ENCODE measurements around the gene MRO. TPM values are rescaled to one million over a fixed set of nuclear protein-coding genes. Genes with fewer than 3 reads are reported as not detected.

The MRO gene
- total and polyA plus RNA-seq, 10 of the 15 experiments (the other 5 are each of a cell fraction or from before 2014, with no cell fraction given) = 0.11 to 0.18 TPM; not detected in 8

GRCh38 chr18:50790241-50790640, 29.6 kb downstream of the MRO start:
- intact Hi-C loops (cut with micrococcal nuclease; ENCODE audit: unreplicated experiment) = no loop called here
- Histone ChIP-seq H2AFZ (ENCODE audit: control insufficient read depth, low read depth, low read length) (no peak overlapping the region), H3K9ac (ENCODE audit: control insufficient read depth, insufficient read depth, low read length) (no peak overlapping the region), H3K4me2 (ENCODE audit: control insufficient read depth, insufficient read depth) (no peak overlapping the region), H4K20me1 (ENCODE audit: control insufficient read depth, insufficient read depth) (no peaks in the 10 kb centered on the region), H3K4me1 (ENCODE audit: control insufficient read depth, insufficient read depth, low read length) (no peaks in the 10 kb centered on the region), H3K27me3 (replicated peaks in 1 of 2; ENCODE audit: control insufficient read depth in 2 of 2, insufficient read depth in 2 of 2, low read length in 1 of 2) (peaks cover 0 to 2% of the 10 kb centered on the region in 2 experiments; a peak in 2 of 4 replicates), H3K36me3 (ENCODE audit: control insufficient read depth in 2 of 2, insufficient read depth in 2 of 2, low read length in 1 of 2) (no peaks in the 10 kb centered on the region), H3K79me2 (ENCODE audit: control insufficient read depth, insufficient read depth, low read length) (no peaks in the 10 kb centered on the region), H3K27ac (ENCODE audit: control insufficient read depth, insufficient read depth) (no peak overlapping the region), H3K4me3 (no peak overlapping the region), H3K9me3 (replicated peaks; ENCODE audit: control insufficient read depth, insufficient read depth, low read length) (no peaks in the 10 kb centered on the region)
- ChIA-PET POLR2A (no interaction called here), RAD21 (ENCODE audit: unreplicated experiment) (no interaction called here), CTCF (no interaction called here), SMC1A (ENCODE audit: uncharacterized antibody, unreplicated experiment) (no interaction called here)
- 48% methylated on average over 4 of the region's 4 CpGs for WGBS (ENCODE audit: insufficient coverage, insufficient replicate concordance, low lambda C conversion rate, missing lambda C conversion rate)
- BruUV-seq (replicated peaks) = no TSS peak
- in situ Hi-C loops (cut with MboI) = no loop called here
- ATAC-seq = no peak
- no peak for DNase-seq (ENCODE audit: low read depth, low spot score)
- FAIRE-seq = no peak
- TF ChIP-seq FOS (IDR thresholded peaks at IDR 0.05; ENCODE audit: borderline replicate concordance, extremely low read depth, insufficient read length) = no peak
- TF ChIP-seq PAX5 (IDR thresholded peaks at IDR 0.05; ENCODE audit: borderline replicate concordance, low read depth, low read length) = no peak
- no peak for TF ChIP-seq TAF1 (IDR thresholded peaks at IDR 0.05; ENCODE audit: borderline replicate concordance, low read depth, low read length)
- TF ChIP-seq CREM (IDR thresholded peaks at IDR 0.05; ENCODE audit: low read depth) = no peak
- TF ChIP-seq RB1 (IDR thresholded peaks at IDR 0.05; ENCODE audit: borderline replicate concordance) = no peak
- no peak for TF ChIP-seq ZNF274 (IDR thresholded peaks at IDR 0.05; ENCODE audit: insufficient read depth, insufficient read length)
- TF ChIP-seq TCF7 (IDR thresholded peaks at IDR 0.05; ENCODE audit: borderline replicate concordance) = no peak
- TF ChIP-seq HDAC2 (IDR thresholded peaks at IDR 0.05) = no peak
- no peak for TF ChIP-seq MYB (IDR thresholded peaks at IDR 0.05; ENCODE audit: borderline replicate concordance, low read depth, low read length)
- no peak for TF ChIP-seq RBBP5 (conservative IDR thresholded peaks at IDR 0.05)
- TF ChIP-seq, protein P1, sequence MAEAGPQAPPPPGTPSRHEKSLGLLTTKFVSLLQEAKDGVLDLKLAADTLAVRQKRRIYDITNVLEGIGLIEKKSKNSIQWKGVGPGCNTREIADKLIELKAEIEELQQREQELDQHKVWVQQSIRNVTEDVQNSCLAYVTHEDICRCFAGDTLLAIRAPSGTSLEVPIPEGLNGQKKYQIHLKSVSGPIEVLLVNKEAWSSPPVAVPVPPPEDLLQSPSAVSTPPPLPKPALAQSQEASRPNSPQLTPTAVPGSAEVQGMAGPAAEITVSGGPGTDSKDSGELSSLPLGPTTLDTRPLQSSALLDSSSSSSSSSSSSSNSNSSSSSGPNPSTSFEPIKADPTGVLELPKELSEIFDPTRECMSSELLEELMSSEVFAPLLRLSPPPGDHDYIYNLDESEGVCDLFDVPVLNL (IDR thresholded peaks at IDR 0.05; ENCODE audit: low read depth, low read length) = no peak
- no peak for TF ChIP-seq NFYB (IDR thresholded peaks at IDR 0.05; ENCODE audit: insufficient read depth, low read depth, low read length)
- TF ChIP-seq BHLHE40 (IDR thresholded peaks at IDR 0.05; ENCODE audit: borderline replicate concordance in 1 of 2, low read depth in 2 of 2, low read length in 1 of 2) = no peak
- TF ChIP-seq, protein P2, sequence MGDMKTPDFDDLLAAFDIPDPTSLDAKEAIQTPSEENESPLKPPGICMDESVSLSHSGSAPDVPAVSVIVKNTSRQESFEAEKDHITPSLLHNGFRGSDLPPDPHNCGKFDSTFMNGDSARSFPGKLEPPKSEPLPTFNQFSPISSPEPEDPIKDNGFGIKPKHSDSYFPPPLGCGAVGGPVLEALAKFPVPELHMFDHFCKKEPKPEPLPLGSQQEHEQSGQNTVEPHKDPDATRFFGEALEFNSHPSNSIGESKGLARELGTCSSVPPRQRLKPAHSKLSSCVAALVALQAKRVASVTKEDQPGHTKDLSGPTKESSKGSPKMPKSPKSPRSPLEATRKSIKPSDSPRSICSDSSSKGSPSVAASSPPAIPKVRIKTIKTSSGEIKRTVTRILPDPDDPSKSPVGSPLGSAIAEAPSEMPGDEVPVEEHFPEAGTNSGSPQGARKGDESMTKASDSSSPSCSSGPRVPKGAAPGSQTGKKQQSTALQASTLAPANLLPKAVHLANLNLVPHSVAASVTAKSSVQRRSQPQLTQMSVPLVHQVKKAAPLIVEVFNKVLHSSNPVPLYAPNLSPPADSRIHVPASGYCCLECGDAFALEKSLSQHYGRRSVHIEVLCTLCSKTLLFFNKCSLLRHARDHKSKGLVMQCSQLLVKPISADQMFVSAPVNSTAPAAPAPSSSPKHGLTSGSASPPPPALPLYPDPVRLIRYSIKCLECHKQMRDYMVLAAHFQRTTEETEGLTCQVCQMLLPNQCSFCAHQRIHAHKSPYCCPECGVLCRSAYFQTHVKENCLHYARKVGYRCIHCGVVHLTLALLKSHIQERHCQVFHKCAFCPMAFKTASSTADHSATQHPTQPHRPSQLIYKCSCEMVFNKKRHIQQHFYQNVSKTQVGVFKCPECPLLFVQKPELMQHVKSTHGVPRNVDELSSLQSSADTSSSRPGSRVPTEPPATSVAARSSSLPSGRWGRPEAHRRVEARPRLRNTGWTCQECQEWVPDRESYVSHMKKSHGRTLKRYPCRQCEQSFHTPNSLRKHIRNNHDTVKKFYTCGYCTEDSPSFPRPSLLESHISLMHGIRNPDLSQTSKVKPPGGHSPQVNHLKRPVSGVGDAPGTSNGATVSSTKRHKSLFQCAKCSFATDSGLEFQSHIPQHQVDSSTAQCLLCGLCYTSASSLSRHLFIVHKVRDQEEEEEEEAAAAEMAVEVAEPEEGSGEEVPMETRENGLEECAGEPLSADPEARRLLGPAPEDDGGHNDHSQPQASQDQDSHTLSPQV (IDR thresholded peaks at IDR 0.05) = no peak
- TF ChIP-seq, protein P3, sequence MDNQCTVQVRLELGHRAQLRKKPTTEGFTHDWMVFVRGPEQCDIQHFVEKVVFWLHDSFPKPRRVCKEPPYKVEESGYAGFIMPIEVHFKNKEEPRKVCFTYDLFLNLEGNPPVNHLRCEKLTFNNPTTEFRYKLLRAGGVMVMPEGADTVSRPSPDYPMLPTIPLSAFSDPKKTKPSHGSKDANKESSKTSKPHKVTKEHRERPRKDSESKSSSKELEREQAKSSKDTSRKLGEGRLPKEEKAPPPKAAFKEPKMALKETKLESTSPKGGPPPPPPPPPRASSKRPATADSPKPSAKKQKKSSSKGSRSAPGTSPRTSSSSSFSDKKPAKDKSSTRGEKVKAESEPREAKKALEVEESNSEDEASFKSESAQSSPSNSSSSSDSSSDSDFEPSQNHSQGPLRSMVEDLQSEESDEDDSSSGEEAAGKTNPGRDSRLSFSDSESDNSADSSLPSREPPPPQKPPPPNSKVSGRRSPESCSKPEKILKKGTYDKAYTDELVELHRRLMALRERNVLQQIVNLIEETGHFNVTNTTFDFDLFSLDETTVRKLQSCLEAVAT (IDR thresholded peaks at IDR 0.05) = no peak
- TF ChIP-seq MXI1 (IDR thresholded peaks at IDR 0.05; ENCODE audit: low read depth, low read length) = no peak
- TF ChIP-seq CHD2 (IDR thresholded peaks at IDR 0.05; ENCODE audit: borderline replicate concordance, low read depth, low read length) = no peak
